ENCODE data around the gene LMBR1L.
A peak's percentile ranks its signal among the peaks of the same experiment; 100 is the strongest.
"Not testable (repeated sequence)": the region's sequence is repeated elsewhere in the genome, so short reads cannot be mapped to it uniquely, and the experiment has no call there.

The LMBR1L gene

GRCh38 chr12:49130151-49131050, 19.8 kb upstream of the LMBR1L start:
- DNase-seq (ENCODE audit: low spot score), result peak; percentile 90
- TF ChIP-seq CTCF (IDR thresholded peaks at IDR 0.05; ENCODE audit: extremely low read depth, missing control alignments), result peak; percentile 98

DNA sequence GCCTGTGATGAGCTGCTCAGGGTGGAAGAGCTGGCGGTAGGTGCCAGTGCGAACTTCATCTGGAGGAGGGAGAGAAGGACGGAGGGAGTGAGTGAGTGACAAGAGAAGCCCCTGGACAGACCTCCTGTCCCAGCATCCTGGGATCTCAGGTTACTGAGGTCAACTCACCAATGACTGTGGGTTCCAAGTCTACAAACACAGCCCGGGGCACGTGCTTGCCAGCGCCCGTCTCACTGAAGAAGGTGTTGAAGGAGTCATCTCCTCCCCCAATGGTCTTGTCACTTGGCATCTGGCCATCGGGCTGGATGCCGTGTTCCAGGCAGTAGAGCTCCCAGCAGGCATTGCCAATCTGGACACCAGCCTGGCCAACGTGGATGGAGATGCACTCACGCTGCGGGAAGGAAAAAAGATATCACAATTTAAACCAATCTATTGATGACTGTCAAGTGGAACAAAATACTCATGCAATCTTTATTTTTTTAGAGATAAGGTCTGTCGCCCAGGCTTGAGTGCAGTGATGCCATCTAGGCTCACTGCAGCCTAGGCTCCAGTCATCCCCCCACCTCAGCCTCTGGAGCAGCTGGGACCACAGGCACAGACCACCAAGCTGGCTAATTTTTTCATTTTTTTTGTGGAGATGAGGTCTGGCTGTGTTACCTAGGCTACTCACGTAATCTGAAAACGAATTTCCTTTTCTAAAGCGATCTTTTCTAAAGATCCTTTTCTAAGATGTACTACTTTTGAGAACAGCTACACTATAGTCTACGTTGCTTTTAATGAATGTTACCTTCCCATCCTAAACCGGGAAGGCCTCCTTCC, 18.9 kb upstream of the LMBR1L start:
- TF ChIP-seq CTCF (IDR thresholded peaks at IDR 0.05; ENCODE audit: extremely low read depth, missing control alignments), result no peak
- no peak for DNase-seq (ENCODE audit: low spot score)

DNA sequence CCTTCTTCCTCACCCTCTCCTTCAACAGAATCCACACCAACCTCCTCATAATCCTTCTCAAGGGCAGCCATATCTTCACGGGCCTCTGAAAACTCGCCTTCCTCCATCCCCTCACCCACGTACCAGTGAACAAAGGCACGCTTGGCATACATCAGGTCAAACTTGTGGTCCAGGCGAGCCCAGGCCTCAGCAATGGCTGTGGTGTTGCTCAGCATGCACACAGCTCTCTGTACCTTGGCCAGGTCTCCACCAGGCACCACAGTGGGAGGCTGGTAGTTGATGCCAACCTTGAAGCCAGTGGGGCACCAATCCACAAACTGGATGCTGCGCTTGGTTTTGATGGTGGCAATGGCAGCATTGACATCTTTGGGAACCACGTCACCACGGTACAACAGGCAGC, 17.3 kb upstream of the LMBR1L start:
- DNase-seq (ENCODE audit: low spot score), result not testable (repeated sequence)

- no peak for TF ChIP-seq CTCF (IDR thresholded peaks at IDR 0.05; ENCODE audit: extremely low read depth, missing control alignments)
- DNase-seq (ENCODE audit: low spot score), result no peak
These were observed 16.5 kb upstream of the LMBR1L start for GRCh38 chr12:49126852-49127763.

- TF ChIP-seq CTCF (IDR thresholded peaks at IDR 0.05; ENCODE audit: extremely low read depth, missing control alignments), result no peak
- DNase-seq (ENCODE audit: low spot score), result no peak
These were observed 10.5 kb upstream of the LMBR1L start for GRCh38 chr12:49121047-49121696.

GRCh38 chr12:49111206-49111605, 559 bp upstream of the LMBR1L start:
- TF ChIP-seq CTCF (IDR thresholded peaks at IDR 0.05; ENCODE audit: extremely low read depth, missing control alignments), result no peak
- no peak for DNase-seq (ENCODE audit: low spot score)
